HepG2 (cell line): ENCODE results near the gene DOK7. TPM values are rescaled to one million over a fixed set of nuclear protein-coding genes. Genes with fewer than 3 reads are reported as not detected.

Source experiments
- ARNT ChIP-seq: fragments of 450-650 bp; IDR thresholded peaks from 2 replicates; pipeline ENCODE4 v1.6.1; 2017
- ARNT2 ChIP-seq: sonication (generic); formaldehyde crosslinking; IDR thresholded peaks from 2 replicates; pipeline ENCODE4 v1.8.0; 2022; ENCODE audit warnings: mild to moderate bottlenecking, low read depth, missing genetic modification reagents, moderate library complexity
- DMTF1 ChIP-seq: sonication (generic); formaldehyde crosslinking; IDR thresholded peaks from 2 replicates; pipeline ENCODE4 v1.4.0; 2020; ENCODE audit warnings: mild to moderate bottlenecking, missing genetic modification reagents
- DNMT1 ChIP-seq: sonication (generic); formaldehyde crosslinking; IDR thresholded peaks from 2 replicates; pipeline ENCODE4 v1.5.1; 2020; ENCODE audit warnings: mild to moderate bottlenecking, missing genetic modification reagents
- GATAD2A ChIP-seq: IDR thresholded peaks from 2 replicates; pipeline ENCODE4 v1.6.1; 2016
- HOXA3 ChIP-seq: sonication (generic); formaldehyde crosslinking; IDR thresholded peaks from 2 replicates; pipeline ENCODE4 v1.5.0; 2020; ENCODE audit warnings: missing genetic modification reagents
- KAT8 ChIP-seq: IDR thresholded peaks from 2 replicates; pipeline ENCODE4 v1.6.1; 2016; ENCODE audit warnings: missing genetic modification reagents, missing compliant biosample characterization
- PHF5A ChIP-seq: IDR thresholded peaks from one replicate; pipeline ENCODE4 v1.6.1; 2018; ENCODE audit warnings: low read depth, missing genetic modification reagents; ENCODE audit not compliant: unreplicated experiment
- RAD21 ChIP-seq: fragments of 450-650 bp; formaldehyde crosslinking; IDR thresholded peaks from 2 replicates; pipeline ENCODE4 v1.5.0; 2020; ENCODE audit warnings: mild to moderate bottlenecking
- SMC3 ChIP-seq: IDR thresholded peaks from 2 replicates; pipeline ENCODE4 v1.6.1; 2011; ENCODE audit warnings: low read length, improper control_type of control experiment
- SOX13 ChIP-seq, 3 experiments: fragments of 450-650 bp in 1 of 3; sonication (generic) in 1 of 3; formaldehyde crosslinking in 1 of 3; IDR thresholded peaks in 2 of 3; conservative IDR thresholded peaks in 1 of 3; 2 replicates each; pipeline versions ENCODE4 v1.5.0 to v1.6.1; 2016 to 2020; ENCODE audit warnings: antibody characterized with exemption in 1 of 3, mild to moderate bottlenecking in 1 of 3, missing compliant biosample characterization in 1 of 3, missing genetic modification reagents in 1 of 3, moderate library complexity in 1 of 3
- STAG1 ChIP-seq: sonication (generic); formaldehyde crosslinking; IDR thresholded peaks from 2 replicates; pipeline ENCODE4 v1.4.0; 2020; ENCODE audit warnings: missing genetic modification reagents
- ZBTB37 ChIP-seq: sonication (generic); formaldehyde crosslinking; IDR thresholded peaks from 2 replicates; pipeline ENCODE4 v1.4.0; 2020; ENCODE audit warnings: mild to moderate bottlenecking, missing genetic modification reagents
- ZFY ChIP-seq: sonication (generic); formaldehyde crosslinking; IDR thresholded peaks from 2 replicates; pipeline ENCODE4 v1.4.0; 2020; ENCODE audit warnings: missing genetic modification reagents
- ZNF432 ChIP-seq: sonication (generic); formaldehyde crosslinking; IDR thresholded peaks from 2 replicates; pipeline ENCODE4 v1.5.0; 2020; ENCODE audit warnings: missing genetic modification reagents, mild to moderate bottlenecking, borderline replicate concordance
- ZNF644 ChIP-seq: IDR thresholded peaks from 2 replicates; pipeline ENCODE4 v1.6.1; 2016; ENCODE audit warnings: low read depth
- ZNF687 ChIP-seq: sonication (generic); formaldehyde crosslinking; IDR thresholded peaks from 2 replicates; pipeline ENCODE4 v1.5.1; 2020; ENCODE audit warnings: mild to moderate bottlenecking, missing genetic modification reagents, moderate library complexity
- polyA plus RNA-seq, 8 experiments: library from polyadenylated mRNA; depleted of rRNA in 3 of 8; stranded (reverse) in 7 of 8; unstranded in 1 of 8; fragments of >200 nt; fragmentation: Illumina TruSeq in 4 of 8; extraction: Trizol in 4 of 8; gene quantifications; 2 replicates each; pipeline versions ENCODE4 v1.2.1 to v1.2.3, GENCODE V29; 2011 to 2016; ENCODE audit warnings: low read depth in 4 of 8, missing spikeins in 1 of 8, mixed read lengths in 1 of 8; ENCODE audit not compliant: insufficient read depth in 1 of 8
- total RNA-seq, 5 experiments: library from RNA; depleted of rRNA; stranded (reverse); fragments of >200 nt; fragmentation: Illumina TruSeq; extraction: Trizol; gene quantifications; 2 replicates each; pipeline ENCODE4 v1.2.3, GENCODE V29; 2016; ENCODE audit warnings: low read depth in 1 of 5
- TF ChIP-seq, protein P1 (sequence below), 2 experiments: sonication (generic) in 1 of 2; formaldehyde crosslinking in 1 of 2; IDR thresholded peaks; 2 replicates each; pipeline versions ENCODE4 v1.4.0 to v1.6.1; 2016 to 2020; ENCODE audit warnings: borderline replicate concordance in 1 of 2, low read depth in 1 of 2, mild to moderate bottlenecking in 1 of 2, missing genetic modification reagents in 1 of 2

The DOK7 gene
- total and polyA plus RNA-seq, 2 of the 13 experiments (the other 11 are each of a cell fraction or from before 2014, with no cell fraction given) = 0.03 to 0.07 TPM

- TF ChIP-seq STAG1 (CRISPR knock-in tag) (peak; percentile 74), ARNT2 (CRISPR knock-in tag) (no peak), DNMT1 (CRISPR knock-in tag) (no peak), ZBTB37 (CRISPR knock-in tag) (no peak), ZNF687 (CRISPR knock-in tag) (peak; percentile 59), ZNF644 (CRISPR knock-in tag) (peak; percentile 78), HOXA3 (peak; percentile 81), KAT8 (CRISPR knock-in tag) (peak; percentile 71), PHF5A (no peak), ZNF432 (CRISPR knock-in tag) (no peak), SMC3 (peak; percentile 54), ARNT (no peak), GATAD2A (CRISPR knock-in tag) (peak; percentile 57; the same call in 1 of the 2 replicates), DMTF1 (CRISPR knock-in tag) (no peak), SOX13 (IDR thresholded peaks at IDR 0.05) (no peak), SOX13 (CRISPR knock-in tag; conservative IDR thresholded peaks at IDR 0.05 in 1 of 2, IDR thresholded peaks at IDR 0.05 in 1 of 2) (0 out of 4 replicates have a peak, but pooled peaks of 1 of the 2 experiments have one; percentile 6), ZFY (CRISPR knock-in tag) (peak; percentile 61; the same call in 1 of the 2 replicates), RAD21 (CRISPR knock-in tag) (peak; percentile 59)
- TF ChIP-seq, protein P1, sequence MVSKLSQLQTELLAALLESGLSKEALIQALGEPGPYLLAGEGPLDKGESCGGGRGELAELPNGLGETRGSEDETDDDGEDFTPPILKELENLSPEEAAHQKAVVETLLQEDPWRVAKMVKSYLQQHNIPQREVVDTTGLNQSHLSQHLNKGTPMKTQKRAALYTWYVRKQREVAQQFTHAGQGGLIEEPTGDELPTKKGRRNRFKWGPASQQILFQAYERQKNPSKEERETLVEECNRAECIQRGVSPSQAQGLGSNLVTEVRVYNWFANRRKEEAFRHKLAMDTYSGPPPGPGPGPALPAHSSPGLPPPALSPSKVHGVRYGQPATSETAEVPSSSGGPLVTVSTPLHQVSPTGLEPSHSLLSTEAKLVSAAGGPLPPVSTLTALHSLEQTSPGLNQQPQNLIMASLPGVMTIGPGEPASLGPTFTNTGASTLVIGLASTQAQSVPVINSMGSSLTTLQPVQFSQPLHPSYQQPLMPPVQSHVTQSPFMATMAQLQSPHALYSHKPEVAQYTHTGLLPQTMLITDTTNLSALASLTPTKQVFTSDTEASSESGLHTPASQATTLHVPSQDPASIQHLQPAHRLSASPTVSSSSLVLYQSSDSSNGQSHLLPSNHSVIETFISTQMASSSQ (IDR thresholded peaks at IDR 0.05; ENCODE audit: low read depth) = no peak
- TF ChIP-seq, protein P1 (CRISPR knock-in tag; IDR thresholded peaks at IDR 0.05; ENCODE audit: borderline replicate concordance) = no peak
Observed at GRCh38 chr4:3452376-3452775, 10.7 kb upstream of the DOK7 start (continued).
